K562 (cell line): ENCODE results near the gene ARHGEF7. TPM values are rescaled to one million over a fixed set of nuclear protein-coding genes. Genes with fewer than 3 reads are reported as not detected.

Experiments used
- ATAC-seq: fragments of 200-7000 bp; cut with Tn5 transposase; 3 replicates; pipeline ENCODE4 v1.9.1; 2020; ENCODE audit warnings: moderate library complexity
- BruUV-seq: library from RNA; stranded (reverse); fragments of 400-500 nt; replicated peaks from 2 replicates; lab custom pipeline; 2021; lab: Mats Ljungman, UMichigan
- CTCF ChIA-PET: fragments of 300-600 bp; formaldehyde crosslinking; extraction: SDS; loops from one replicate; lab custom pipeline; 2021; ENCODE audit warnings: low intra/inter-chr PET ratio; lab: Yijun Ruan, JAX
- POLR2A ChIA-PET: fragments of 300-600, 350-650 bp; sonication (Branson Sonifier 250); formaldehyde crosslinking; extraction: SDS; loops from one replicate; lab custom pipeline; 2021; ENCODE audit warnings: antibody characterized with exemption, inconsistent platforms; lab: Yijun Ruan, JAX
- DNase-seq, 4 experiments: peaks; one replicate each; pipeline versions ENCODE4 v3.0.0 to v3.0.0-alpha.2; 2011 to 2018; ENCODE audit warnings: low spot score in 3 of 4, mixed read lengths in 3 of 4; ENCODE audit errors: extremely low read depth in 1 of 4
- FAIRE-seq: peaks from 2 replicates; lab custom pipeline; 2011; peaks lifted over from hg19 to GRCh38; lab: Jason Lieb, UNC
- H2AFZ ChIP-seq: 2 replicates; pipeline ENCODE4 v1.6.0; 2011; ENCODE audit warnings: low read depth, low read length, control low read depth, inconsistent platforms
- H3K27ac ChIP-seq: fragments of 200-600 bp; 3 replicates; pipeline ENCODE4 v1.8.0; 2011; ENCODE audit warnings: low read depth, mild to moderate bottlenecking, control low read depth, inconsistent platforms, low read length, moderate library complexity, mixed read lengths; ENCODE audit errors: extremely low read depth
- H3K27me3 ChIP-seq, 2 experiments: fragments of 300-600 bp in 1 of 2; 2 replicates in 1 of 2; 3 replicates in 1 of 2; pipeline versions ENCODE4 v1.6.0 to v1.8.0; 2011; ENCODE audit warnings: inconsistent platforms in 2 of 2, low read length in 2 of 2, mild to moderate bottlenecking in 1 of 2, mixed read lengths in 1 of 2, moderate library complexity in 1 of 2; ENCODE audit not compliant: control insufficient read depth in 2 of 2, insufficient read depth in 2 of 2
- H3K36me3 ChIP-seq: fragments of 300-600 bp; 3 replicates; pipeline ENCODE4 v1.8.0; 2011; ENCODE audit warnings: mild to moderate bottlenecking, low read length, inconsistent platforms; ENCODE audit not compliant: control insufficient read depth, insufficient read depth
- H3K4me1 ChIP-seq, 2 experiments: fragments of 200-600 bp in 1 of 2; replicated peaks in 1 of 2; 2 replicates in 1 of 2; 3 replicates in 1 of 2; pipeline versions ENCODE4 v1.5.1 to v1.8.0; 2011; ENCODE audit warnings: inconsistent platforms in 2 of 2, low read length in 2 of 2, mild to moderate bottlenecking in 1 of 2, mixed read lengths in 1 of 2, moderate library complexity in 1 of 2; ENCODE audit not compliant: control insufficient read depth in 2 of 2, insufficient read depth in 2 of 2
- H3K4me2 ChIP-seq: 2 replicates; pipeline ENCODE4 v1.6.1; 2011; ENCODE audit warnings: low read length, control low read depth, inconsistent platforms, mixed read lengths; ENCODE audit not compliant: insufficient read depth
- H3K4me3 ChIP-seq: fragments of 200-600 bp; sonication (generic), shearing (Covaris generic); 2 replicates; pipeline ENCODE4 v1.5.1; 2016; ENCODE audit warnings: control low read depth, inconsistent platforms
- H3K79me2 ChIP-seq: fragments of 200-600 bp; 3 replicates; pipeline ENCODE4 v1.8.0; 2011; ENCODE audit warnings: low read length, inconsistent platforms; ENCODE audit not compliant: control insufficient read depth, insufficient read depth
- H3K9ac ChIP-seq, 2 experiments: 2 replicates each; pipeline versions ENCODE4 v1.6.0 to v1.6.1; 2011; ENCODE audit warnings: low read depth in 2 of 2, low read length in 2 of 2, control low read depth in 1 of 2, inconsistent platforms in 1 of 2, mild to moderate bottlenecking in 1 of 2, mixed read lengths in 1 of 2; ENCODE audit not compliant: insufficient read depth in 1 of 2
- H3K9me1 ChIP-seq: one replicate; pipeline ENCODE4 v1.6.0; 2011; ENCODE audit warnings: inconsistent platforms, mild to moderate bottlenecking, low read length, moderate library complexity; ENCODE audit not compliant: control insufficient read depth, insufficient read depth
- H3K9me3 ChIP-seq: replicated peaks from 2 replicates; pipeline ENCODE4 v1.5.1; 2011; ENCODE audit warnings: low read depth, low read length, inconsistent platforms; ENCODE audit not compliant: control insufficient read depth, insufficient read depth
- H4K20me1 ChIP-seq: replicated peaks from 2 replicates; pipeline ENCODE4 v1.6.1; 2011; ENCODE audit warnings: low read length, inconsistent platforms, mixed read lengths; ENCODE audit not compliant: control insufficient read depth, insufficient read depth
- GTF3C2 ChIP-seq: IDR thresholded peaks from 3 replicates; pipeline ENCODE4 v1.6.1; 2011; ENCODE audit warnings: borderline replicate concordance, mild to moderate bottlenecking, moderate library complexity; ENCODE audit not compliant: insufficient read length; ENCODE audit errors: extremely low read depth
- WGBS: fragments of 100-300 bp; shearing (Covaris generic); methylation state at CpG from one replicate; pipeline ENCODE4 v1.1.6; 2016; ENCODE audit warnings: low coverage, mixed read lengths; ENCODE audit not compliant: insufficient coverage; ENCODE audit errors: missing lambda C conversion rate; 5-methylcytosine and 5-hydroxymethylcytosine counted together
- in situ Hi-C: fragments of 300-500 bp; cut with MboI; formaldehyde crosslinking; loops from 4 replicates; pipeline ENCODE4 v1.15.0; 2018; ENCODE audit warnings: inconsistent platforms, mixed read lengths
- intact Hi-C: fragments of 100-400 bp; cut with micrococcal nuclease; formaldehyde crosslinking; loops from 2 replicates; pipeline ENCODE4 v1.14.2; 2022
- polyA plus RNA-seq, 8 experiments: library from polyadenylated mRNA; depleted of rRNA in 4 of 8; stranded (reverse) in 5 of 8; unstranded in 3 of 8; fragments of >200 nt; fragmentation: Nextera tagmentation in 2 of 8; fragmentation: Illumina TruSeq in 1 of 8; extraction: Ambion mirVana in 2 of 8; extraction: Trizol in 1 of 8; gene quantifications; 2 replicates each; pipeline versions ENCODE4 v1.2.1 to v1.2.3, GENCODE V29; 2011 to 2014; ENCODE audit warnings: inconsistent platforms in 1 of 8, missing spikeins in 1 of 8
- total RNA-seq, 7 experiments: library from RNA; depleted of rRNA in 6 of 7; stranded (reverse); fragments of >200 nt in 6 of 7; fragmentation: Illumina TruSeq in 2 of 7; extraction: Trizol in 2 of 7; gene quantifications; 2 replicates each; pipeline versions ENCODE4 v1.2.1 to v1.2.3, GENCODE V29; 2011 to 2021; ENCODE audit warnings: low replicate concordance in 1 of 7

Gene ARHGEF7
- total and polyA plus RNA-seq, 9 of the 15 experiments (the other 6 are each of a cell fraction or from before 2014, with no cell fraction given) = 2.1 to 26.8 (median 17.5) TPM

- DNase-seq = no peak
- H3K4me2 ChIP-seq = no peak overlapping the region
- BruUV-seq = no TSS peak
- ChIA-PET CTCF (no interaction called here), POLR2A (interaction anchor here (0.6 kb wide), 1 partner anchor 131 kb away, joined by 3 read pairs; no protein-coding TSS in a partner anchor)
- WGBS = 40% methylated on average over 4 of the region's 15 CpGs
- no peak overlapping the region for H2AFZ ChIP-seq
- intact Hi-C loops (no loop called here), in situ Hi-C loops (no loop called here)
- H3K4me1 ChIP-seq = peaks cover 0 to 3% of the 10 kb centered on the region in 2 experiments; a peak in 2 of 5 replicates
- no peaks in the 10 kb centered on the region for H3K9me1 ChIP-seq
- no peak for TF ChIP-seq GTF3C2
- H4K20me1 ChIP-seq = no peaks in the 10 kb centered on the region
- H3K4me3 ChIP-seq = no peak overlapping the region
- FAIRE-seq = no peak
- H3K27ac ChIP-seq = no peak overlapping the region
- no peaks in the 10 kb centered on the region for H3K9me3 ChIP-seq
- H3K79me2 ChIP-seq = no peaks in the 10 kb centered on the region
- H3K36me3 ChIP-seq = no peaks in the 10 kb centered on the region
- no peak for ATAC-seq
- H3K9ac ChIP-seq = no peak overlapping the region
- peaks cover 0 to 32% of the 10 kb centered on the region in 2 experiments; a peak in 4 of 5 replicates for H3K27me3 ChIP-seq
Measured at GRCh38 chr13:111315347-111315995, 200.4 kb downstream of the ARHGEF7 start.
